ENCODE measurements around the gene DTX3.

GRCh38 chr12:57576613-57577160, 27.9 kb upstream of the DTX3 start:
- no peak for TF ChIP-seq YY1 (tag by site-specific recombination; IDR thresholded peaks at IDR 0.05)
- no peak for TF ChIP-seq ZEB2 (tag by site-specific recombination; IDR thresholded peaks at IDR 0.05)
- TF ChIP-seq HOXA7 (CRISPR knock-in tag; IDR thresholded peaks at IDR 0.05; ENCODE audit: borderline replicate concordance) = no peak
- TF ChIP-seq CTCF (tag by site-specific recombination; IDR thresholded peaks at IDR 0.05) = no peak
- TF ChIP-seq INSM2 (tag by site-specific recombination; IDR thresholded peaks at IDR 0.05) = no peak
- no peak for TF ChIP-seq ZNF174 (tag by site-specific recombination; IDR thresholded peaks at IDR 0.05)
- no peak for TF ChIP-seq ZNF514 (tag by site-specific recombination; IDR thresholded peaks at IDR 0.05)
